ENCODE measurements around the gene LIPC.

The LIPC gene

DNA sequence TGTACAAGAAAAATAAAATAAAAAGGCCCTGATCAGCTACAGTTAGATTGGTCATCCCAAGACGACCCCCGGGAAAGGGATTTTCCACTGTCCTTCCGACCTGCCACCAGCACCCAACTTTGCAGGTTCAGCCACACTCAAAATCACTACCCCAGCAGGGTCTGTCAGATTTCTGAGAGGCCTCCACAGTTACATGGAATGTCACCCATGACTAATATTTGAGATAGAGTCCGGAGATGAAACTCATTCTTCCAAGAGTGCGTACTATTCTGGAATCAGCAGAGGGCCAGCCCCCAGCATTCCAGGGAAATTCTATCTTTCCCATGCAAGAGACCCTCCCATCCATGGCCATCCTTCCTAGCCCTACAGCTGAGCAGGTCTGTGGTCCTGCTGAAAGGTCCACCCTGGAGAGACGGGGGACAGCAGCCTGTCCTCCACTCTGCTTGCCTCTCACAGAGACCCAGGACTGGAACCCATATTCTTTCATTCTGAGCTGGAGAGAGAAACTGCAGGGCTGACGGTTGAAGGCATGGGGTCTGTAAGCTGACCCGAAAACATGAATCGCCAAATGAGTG lies 5.8 kb downstream of the LIPC start:
- no peak for DNase-seq

DNA sequence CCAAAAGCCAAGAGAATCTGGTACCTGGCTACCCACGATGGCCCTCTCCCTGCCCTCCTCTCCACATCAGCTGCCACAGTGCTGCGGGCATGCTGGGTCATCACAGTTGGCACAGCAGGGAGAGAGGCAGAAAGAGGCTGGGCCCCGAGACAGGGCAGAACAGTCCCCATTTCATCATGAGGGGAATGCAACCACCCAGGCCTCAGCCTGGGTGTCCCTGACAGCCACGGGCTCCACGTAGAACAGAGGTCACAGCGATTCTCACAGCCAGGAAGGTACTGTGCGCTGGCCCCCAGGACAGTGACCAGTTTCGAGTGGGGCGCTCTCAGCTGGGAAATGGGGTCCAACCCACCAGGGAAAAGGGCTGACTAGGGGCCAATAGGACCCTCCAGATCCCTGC lies 6.3 kb downstream of the LIPC start:
- no peak for DNase-seq

DNA sequence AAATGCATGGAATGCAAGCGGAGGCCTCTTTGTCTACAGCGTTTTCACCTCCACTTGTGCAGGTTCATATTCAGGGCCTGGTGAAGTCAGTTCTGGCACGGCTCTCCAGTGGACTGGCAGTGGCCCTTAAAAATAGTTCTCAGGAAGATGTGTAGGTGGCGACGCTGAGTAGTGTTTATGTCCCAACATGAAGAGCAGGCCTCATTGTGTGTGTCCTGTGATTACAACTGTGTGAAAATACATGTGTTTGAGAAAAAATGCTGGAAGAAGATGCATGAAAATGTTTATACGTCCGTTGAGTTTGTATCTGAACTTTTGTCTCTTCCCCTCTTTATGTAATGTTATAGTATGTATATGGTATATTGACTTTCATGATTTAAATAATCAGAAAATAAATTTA lies 7.2 kb downstream of the LIPC start:
- DNase-seq = peak; percentile 47

GRCh38 chr15:58440158-58440910 lies 8.5 kb downstream of the LIPC start:
- DNase-seq = no peak

DNA sequence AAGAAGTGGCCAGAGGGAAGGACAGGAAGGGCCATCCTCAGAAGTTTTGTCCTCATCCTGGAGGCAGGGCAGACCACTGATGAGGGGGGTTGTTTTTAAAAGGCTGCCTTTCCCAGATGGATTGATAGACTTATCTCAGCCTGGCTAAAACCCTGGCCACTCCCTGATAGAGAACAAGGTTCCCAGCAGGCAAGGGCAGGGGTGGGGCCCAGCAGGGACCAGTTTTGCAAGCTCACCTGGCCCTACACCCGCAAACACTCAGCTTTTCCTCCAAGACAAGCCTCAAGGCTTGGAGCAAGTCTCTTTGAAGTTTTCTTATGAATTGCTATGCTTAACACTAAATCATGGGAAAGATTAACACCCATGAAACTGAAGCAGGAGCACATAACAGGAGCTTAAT lies 9.1 kb downstream of the LIPC start:
- DNase-seq = no peak

- no peak for DNase-seq
These were observed 9.7 kb downstream of the LIPC start for GRCh38 chr15:58441376-58442070.

- DNase-seq = no peak
These were observed 10.3 kb downstream of the LIPC start for GRCh38 chr15:58442122-58442521.

DNA sequence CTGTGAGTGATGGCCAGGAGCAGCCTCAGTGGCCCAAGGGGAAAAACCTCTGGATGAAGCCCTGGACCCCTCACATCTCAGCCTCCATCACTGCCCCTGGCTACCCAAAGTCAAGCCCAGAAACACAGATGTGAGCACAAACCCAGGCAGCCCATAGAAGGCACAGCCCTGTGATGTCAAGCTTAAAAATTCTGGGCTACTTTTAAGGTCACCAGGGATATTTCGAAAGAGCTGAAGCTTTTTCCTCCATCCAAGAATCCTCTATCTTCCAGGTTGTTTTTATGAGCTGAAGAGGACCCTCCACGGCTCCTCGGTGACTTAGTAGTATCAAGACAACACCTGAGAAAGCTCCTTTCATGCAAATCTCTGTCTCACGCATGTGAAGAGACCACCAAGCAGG lies 11.5 kb downstream of the LIPC start:
- DNase-seq = no peak

DNA sequence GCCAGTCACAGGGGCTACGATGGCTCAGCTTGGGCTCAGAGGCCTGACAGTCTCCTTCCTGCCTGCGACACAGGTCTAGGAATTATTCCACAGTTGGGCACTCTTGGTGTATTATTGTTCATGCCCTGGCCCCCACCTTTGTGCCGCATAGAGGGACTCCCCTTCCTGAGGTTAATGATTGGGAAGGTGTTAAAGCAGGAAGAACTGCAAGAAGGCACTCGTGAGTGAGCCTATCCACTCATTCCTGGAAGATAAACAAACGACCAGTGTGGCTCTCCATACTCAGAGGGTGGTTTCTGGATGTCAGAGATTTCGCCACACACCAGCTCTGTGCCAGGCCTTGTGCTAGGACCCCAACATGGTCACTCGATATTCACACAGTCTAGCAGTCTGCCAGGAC lies 12.3 kb downstream of the LIPC start:
- DNase-seq = no peak

GRCh38 chr15:58444658-58445332 lies 13.0 kb downstream of the LIPC start:
- no peak for DNase-seq

- no peak for DNase-seq
These were observed 14.1 kb downstream of the LIPC start for GRCh38 chr15:58445865-58446264.

- no peak for DNase-seq
These were observed 14.7 kb downstream of the LIPC start for GRCh38 chr15:58446521-58446920.

DNA sequence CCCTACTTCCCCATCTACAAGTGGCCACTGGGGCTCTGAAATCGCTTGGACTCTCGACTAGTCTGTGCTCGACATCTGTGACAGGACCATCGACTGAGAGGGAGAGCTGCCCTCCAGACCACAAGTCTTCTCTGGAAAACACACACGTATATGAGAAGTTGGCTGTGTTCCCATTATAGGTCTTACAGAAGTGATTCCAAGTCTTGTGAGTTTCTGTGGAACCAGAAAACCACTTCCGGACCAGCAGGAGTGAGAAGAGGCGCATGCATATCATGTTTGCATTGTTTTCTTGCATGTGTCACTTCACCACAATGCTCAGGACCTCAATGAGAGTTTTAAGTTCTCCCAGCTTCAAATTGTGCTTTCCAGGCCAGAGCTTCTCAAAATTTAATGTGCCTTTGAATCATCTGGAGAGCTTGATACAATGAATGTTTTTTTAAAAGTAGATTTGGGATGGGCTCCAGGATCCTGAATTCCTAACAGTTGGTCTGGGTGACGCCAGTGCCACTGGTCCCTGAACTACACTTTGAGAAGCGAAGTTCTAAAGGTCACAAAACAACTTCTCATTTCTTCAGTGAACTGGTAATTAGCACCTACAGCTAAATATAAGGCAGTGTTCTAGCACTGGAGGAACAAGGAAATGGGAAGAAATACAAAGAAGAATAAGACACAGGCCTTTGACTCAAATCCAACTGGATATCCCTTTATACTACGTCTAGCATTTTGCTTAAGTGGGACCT lies 15.7 kb downstream of the LIPC start:
- no peak for DNase-seq

DNA sequence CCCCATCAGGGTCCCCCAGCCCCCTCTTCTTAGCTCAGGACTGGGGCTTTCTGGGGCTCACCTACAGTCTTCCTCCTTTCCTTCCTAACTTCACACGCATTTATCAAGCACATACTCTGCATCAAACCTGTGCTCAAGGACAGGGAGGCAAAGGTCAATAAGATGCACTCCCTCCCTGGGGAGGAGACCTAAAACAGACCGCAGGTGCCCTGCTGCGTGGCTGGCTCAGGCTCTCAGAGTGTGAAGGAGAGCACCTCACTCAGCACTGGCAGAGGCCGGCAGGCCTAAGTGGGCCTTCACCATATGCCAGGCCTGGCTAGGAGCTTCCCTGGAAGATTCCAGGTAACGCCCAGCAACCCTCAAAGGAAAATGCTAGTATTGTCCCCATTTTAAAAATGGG lies 16.5 kb downstream of the LIPC start:
- no peak for DNase-seq

DNA sequence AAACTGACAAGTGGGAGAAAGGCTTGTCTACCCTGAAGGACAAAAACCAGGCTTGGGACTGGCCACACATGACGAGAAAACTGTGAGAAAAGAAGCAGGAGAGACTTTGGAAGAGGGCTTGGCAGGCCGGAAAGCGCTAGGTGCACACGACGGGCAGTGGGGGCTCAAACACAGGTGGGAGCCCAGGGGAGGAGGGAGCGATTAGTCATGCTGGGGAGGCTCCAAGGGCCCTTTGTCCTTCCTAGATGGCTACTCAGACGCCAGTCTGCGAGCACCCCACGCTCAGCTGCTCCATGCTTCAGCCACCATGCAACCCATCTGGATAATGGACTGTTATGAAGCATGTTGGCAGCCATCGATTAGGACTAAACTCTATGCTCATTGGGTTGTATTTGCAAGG lies 17.1 kb downstream of the LIPC start:
- no peak for DNase-seq

- DNase-seq = no peak
These were observed 20.0 kb downstream of the LIPC start for GRCh38 chr15:58451826-58452225.

DNA sequence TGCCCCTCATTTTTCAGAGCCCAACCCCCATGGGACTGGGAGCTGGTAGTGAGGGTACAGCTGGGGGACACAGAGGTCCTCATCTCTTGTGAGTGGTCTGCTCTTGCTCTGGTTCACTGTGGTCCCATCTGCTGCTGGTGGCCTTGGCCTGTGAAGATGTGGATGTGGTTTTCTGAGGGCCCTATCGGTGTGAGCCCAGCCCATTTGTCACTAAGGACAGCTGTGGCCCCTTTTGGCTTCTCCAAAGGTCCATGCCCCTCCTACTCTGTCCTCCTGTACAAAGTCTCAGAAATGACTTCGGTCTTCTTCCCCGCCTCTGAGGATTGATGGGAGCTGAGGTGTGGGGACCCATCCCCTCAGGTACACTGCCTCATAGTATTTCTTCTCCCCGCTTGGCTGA lies 21.0 kb downstream of the LIPC start:
- DNase-seq = no peak

- no peak for DNase-seq
These were observed 22.4 kb downstream of the LIPC start for GRCh38 chr15:58453931-58454793.

DNA sequence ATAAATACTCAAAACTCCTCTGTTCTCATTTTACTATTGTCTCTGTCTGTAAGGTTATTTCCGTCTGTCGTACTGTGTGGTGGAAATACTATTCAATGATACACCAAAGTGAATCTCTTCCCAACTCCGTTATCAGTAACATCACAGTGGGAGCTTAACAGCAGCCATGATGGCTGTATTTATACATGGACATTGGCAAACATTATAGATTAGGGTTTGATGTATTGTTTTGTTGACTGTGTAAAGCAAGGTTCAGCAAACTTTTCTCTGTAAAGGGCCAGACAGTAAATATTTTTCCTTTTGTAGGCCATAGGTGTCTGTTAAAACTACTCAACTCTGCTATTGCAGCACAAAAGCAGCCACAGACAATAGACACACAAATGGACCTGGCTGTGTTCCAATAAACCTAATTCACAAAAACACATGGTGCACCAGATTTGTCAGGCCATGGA lies 23.2 kb downstream of the LIPC start:
- DNase-seq = no peak

- no peak for DNase-seq
These were observed 25.7 kb downstream of the LIPC start for GRCh38 chr15:58457466-58457965.

DNA sequence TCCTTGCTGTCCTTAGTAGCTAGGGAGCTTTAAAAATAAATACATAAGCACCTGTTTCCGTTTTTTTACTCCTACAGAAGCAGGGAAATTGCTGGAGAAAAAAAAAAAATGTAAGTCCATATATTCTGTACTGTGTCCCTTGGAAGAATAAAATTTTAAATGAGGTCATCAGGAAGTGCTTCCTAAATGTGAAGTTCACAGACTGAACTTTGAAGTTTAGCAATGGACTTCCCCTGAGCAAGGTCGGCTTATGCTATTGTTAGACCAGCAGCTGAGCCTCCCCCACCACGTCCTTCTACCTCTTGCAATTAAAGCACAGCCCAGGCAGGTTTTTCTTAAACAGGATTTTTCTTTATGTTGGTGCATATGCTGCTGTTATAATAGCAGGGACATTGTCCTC lies 26.3 kb downstream of the LIPC start:
- DNase-seq = no peak

DNA sequence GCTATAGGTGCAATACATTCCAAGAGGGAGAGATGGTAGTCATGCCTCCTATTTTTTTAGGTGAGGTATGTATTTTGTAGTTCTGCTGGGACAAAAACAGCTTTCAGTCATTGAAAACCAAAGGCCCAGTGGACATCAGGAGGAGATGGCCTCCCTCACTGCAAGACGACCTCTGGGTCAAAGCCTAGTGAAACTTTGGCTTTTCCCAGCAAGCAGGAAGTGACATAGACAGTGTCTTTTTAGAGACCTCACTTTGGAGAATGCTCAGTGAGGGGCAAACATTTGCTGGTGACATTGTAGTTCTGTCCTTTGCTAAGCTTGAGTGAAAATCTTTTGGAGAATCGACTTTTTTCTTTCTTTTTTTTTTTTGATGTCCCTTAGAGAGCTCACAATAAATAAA lies 27.3 kb downstream of the LIPC start:
- no peak for DNase-seq

All from NCI-H510A treated with DMSO at 0.1 percent for 48 hours (cell line).